ENCODE results near the gene KRT20. TPM values are rescaled to one million over a fixed set of nuclear protein-coding genes. Genes with fewer than 3 reads are reported as not detected.
"Not testable (repeated sequence)": the region's sequence is repeated elsewhere in the genome, so short reads cannot be mapped to it uniquely, and the experiment has no call there.

KRT20 gene
- not detected in 2 replicates for total RNA-seq (2012; rRNA removed)

GRCh38 chr17:40884708-40885512 is at the start of gene KRT20:
Gene KRT20, minus strand, starts transcription at chr17:40885242. Its CDS starts 57 bp downstream, at chr17:40885185.
- Histone ChIP-seq H3K4me3 (ENCODE audit: low read length) (no peak within 1 kb of the TSS), H3K4me1 (ENCODE audit: control insufficient read depth, insufficient read depth, low read length) (no peaks in the 10 kb centered on the region), H3K27me3 (ENCODE audit: control insufficient read depth, insufficient read depth, low read length) (peaks cover 35% of the 10 kb centered on the region), H3K9me3 (replicated peaks; ENCODE audit: low read length) (no peaks in the 10 kb centered on the region), H3K4me2 (ENCODE audit: low read length) (no peak within 1 kb of the TSS), H3K36me3 (ENCODE audit: insufficient read depth, low read length) (no peaks in the 10 kb centered on the region), H3K9ac (ENCODE audit: low read depth, low read length) (no peak within 1 kb of the TSS)

DNA sequence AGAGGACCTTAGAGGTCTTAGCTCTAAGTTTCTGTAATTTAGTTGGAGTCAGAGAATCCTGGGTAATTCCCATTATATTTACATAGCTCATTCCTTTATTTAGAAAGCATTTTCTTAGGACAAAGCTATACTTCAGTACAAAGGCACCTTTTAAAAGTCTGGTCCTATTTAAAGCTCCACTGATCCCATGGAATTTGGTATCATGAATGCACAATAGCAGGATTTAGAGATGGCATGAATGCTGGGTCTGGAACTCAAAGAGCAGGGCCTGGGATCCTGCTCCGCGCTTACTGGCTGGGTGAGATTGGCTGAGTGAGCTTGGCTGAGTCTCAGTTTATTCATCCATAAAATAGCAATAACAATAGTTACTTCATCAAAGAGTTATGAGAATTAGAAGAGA is 47.6 kb upstream of the KRT20 start:
- no peak overlapping the region for H3K9ac ChIP-seq (ENCODE audit: low read depth, low read length)
- H3K36me3 ChIP-seq (ENCODE audit: insufficient read depth, low read length): no peaks in the 10 kb centered on the region
- peaks cover 4% of the 10 kb centered on the region for H3K4me1 ChIP-seq (ENCODE audit: control insufficient read depth, insufficient read depth, low read length)
- H3K4me2 ChIP-seq (ENCODE audit: low read length): no peak overlapping the region
- no peak overlapping the region for H3K4me3 ChIP-seq (ENCODE audit: low read length)
- H3K9me3 ChIP-seq (replicated peaks; ENCODE audit: low read length): no peaks in the 10 kb centered on the region
- H3K27me3 ChIP-seq (ENCODE audit: control insufficient read depth, insufficient read depth, low read length): no peaks in the 10 kb centered on the region

- H3K4me1 ChIP-seq (ENCODE audit: control insufficient read depth, insufficient read depth, low read length): no peaks in the 10 kb centered on the region
- H3K27me3 ChIP-seq (ENCODE audit: control insufficient read depth, insufficient read depth, low read length): no peaks in the 10 kb centered on the region
- H3K4me3 ChIP-seq (ENCODE audit: low read length): no peak overlapping the region
- no peaks in the 10 kb centered on the region for H3K9me3 ChIP-seq (replicated peaks; ENCODE audit: low read length)
- H3K9ac ChIP-seq (ENCODE audit: low read depth, low read length): no peak overlapping the region
- no peaks in the 10 kb centered on the region for H3K36me3 ChIP-seq (ENCODE audit: insufficient read depth, low read length)
- no peak overlapping the region for H3K4me2 ChIP-seq (ENCODE audit: low read length)
Measured at GRCh38 chr17:40931311-40931710, 46.3 kb upstream of the KRT20 start.

DNA sequence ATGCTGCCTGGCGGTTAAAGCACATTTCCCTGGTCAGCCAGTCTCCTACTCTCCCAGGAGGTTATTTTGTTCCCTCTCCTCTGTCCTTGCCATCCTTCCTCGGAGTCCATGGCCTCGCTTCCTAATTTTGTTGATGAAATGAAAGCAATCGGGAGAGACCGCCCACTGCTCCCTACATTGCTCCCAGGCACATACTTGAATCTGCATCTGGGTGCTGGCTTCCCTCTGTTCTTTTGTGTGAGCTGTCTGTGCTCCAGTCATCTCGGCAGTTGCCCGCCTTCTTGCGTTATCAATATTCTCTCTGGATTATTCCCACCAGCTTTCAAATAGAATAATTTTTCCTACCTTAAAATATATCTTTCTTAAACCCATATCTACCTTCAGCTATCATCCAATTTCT is 41.3 kb upstream of the KRT20 start:
- peaks cover 9% of the 10 kb centered on the region for H3K4me1 ChIP-seq (ENCODE audit: control insufficient read depth, insufficient read depth, low read length)

GRCh38 chr17:40922239-40922638 is 37.2 kb upstream of the KRT20 start:
- peak overlapping the region; percentile 72 for H3K9ac ChIP-seq (ENCODE audit: low read depth, low read length)
- H3K4me2 ChIP-seq (ENCODE audit: low read length): no peak overlapping the region
- H3K4me3 ChIP-seq (ENCODE audit: low read length): no peak overlapping the region
- H3K4me1 ChIP-seq (ENCODE audit: control insufficient read depth, insufficient read depth, low read length): peaks cover 9% of the 10 kb centered on the region
- H3K9me3 ChIP-seq (replicated peaks; ENCODE audit: low read length): no peaks in the 10 kb centered on the region
- H3K27me3 ChIP-seq (ENCODE audit: control insufficient read depth, insufficient read depth, low read length): no peaks in the 10 kb centered on the region
- H3K36me3 ChIP-seq (ENCODE audit: insufficient read depth, low read length): no peaks in the 10 kb centered on the region

More for the DNA sequence above, 41.3 kb upstream of the KRT20 start:
- no peak overlapping the region for H3K9ac ChIP-seq (ENCODE audit: low read depth, low read length)
- H3K36me3 ChIP-seq (ENCODE audit: insufficient read depth, low read length): no peaks in the 10 kb centered on the region
- H3K9me3 ChIP-seq (replicated peaks; ENCODE audit: low read length): no peaks in the 10 kb centered on the region
- H3K27me3 ChIP-seq (ENCODE audit: control insufficient read depth, insufficient read depth, low read length): no peaks in the 10 kb centered on the region
- no peak overlapping the region for H3K4me2 ChIP-seq (ENCODE audit: low read length)
- H3K4me3 ChIP-seq (ENCODE audit: low read length): no peak overlapping the region

DNA sequence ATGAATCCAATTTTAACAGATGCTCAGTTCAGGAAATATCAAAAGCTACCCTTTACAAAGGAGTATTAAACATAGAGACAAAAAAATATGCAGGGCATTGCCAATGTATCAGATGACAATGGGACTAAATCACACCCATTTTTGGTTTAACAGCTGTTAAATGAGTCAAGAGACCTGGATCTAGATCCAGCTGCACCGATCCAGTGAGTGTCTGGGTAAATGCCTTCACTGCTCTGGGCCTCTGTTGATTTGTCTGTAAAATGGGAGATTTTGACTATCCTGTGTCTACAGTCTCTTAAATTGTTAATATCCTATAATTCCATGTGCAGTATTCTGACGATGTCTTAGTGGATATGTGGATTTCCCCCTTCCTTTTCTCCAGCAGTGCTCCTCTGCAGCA is 36.0 kb upstream of the KRT20 start:
- no peaks in the 10 kb centered on the region for H3K9me3 ChIP-seq (replicated peaks; ENCODE audit: low read length)
- peaks cover 14% of the 10 kb centered on the region for H3K4me1 ChIP-seq (ENCODE audit: control insufficient read depth, insufficient read depth, low read length)
- no peak overlapping the region for H3K4me2 ChIP-seq (ENCODE audit: low read length)
- no peaks in the 10 kb centered on the region for H3K27me3 ChIP-seq (ENCODE audit: control insufficient read depth, insufficient read depth, low read length)
- no peak overlapping the region for H3K9ac ChIP-seq (ENCODE audit: low read depth, low read length)
- no peaks in the 10 kb centered on the region for H3K36me3 ChIP-seq (ENCODE audit: insufficient read depth, low read length)
- H3K4me3 ChIP-seq (ENCODE audit: low read length): no peak overlapping the region

DNA sequence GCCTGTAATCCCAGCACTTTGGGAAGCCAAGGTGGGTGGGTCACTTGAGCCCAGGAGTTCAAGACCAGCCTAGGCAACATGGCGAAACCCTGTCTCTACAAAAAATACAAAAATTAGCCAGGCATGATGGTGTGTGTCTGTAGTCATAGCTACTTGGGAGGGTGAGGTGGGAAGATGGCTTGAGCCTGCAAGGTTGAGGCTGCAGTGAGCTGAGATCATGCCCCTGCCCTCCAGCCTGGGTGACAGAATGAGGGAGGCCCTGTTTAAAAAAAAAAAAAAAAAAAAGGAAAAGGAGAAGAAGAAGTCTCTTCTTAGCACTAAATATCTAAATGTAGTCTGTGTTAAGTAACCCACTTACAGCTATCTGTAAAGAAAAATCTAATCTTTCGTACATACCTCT is 32.1 kb upstream of the KRT20 start:
- H3K36me3 ChIP-seq (ENCODE audit: insufficient read depth, low read length); H3K9ac ChIP-seq (ENCODE audit: low read depth, low read length); H3K4me3 ChIP-seq (ENCODE audit: low read length); H3K27me3 ChIP-seq (ENCODE audit: control insufficient read depth, insufficient read depth, low read length); H3K9me3 ChIP-seq (replicated peaks; ENCODE audit: low read length); H3K4me2 ChIP-seq (ENCODE audit: low read length): not testable (repeated sequence)
- peaks cover 36% of the 10 kb centered on the region for H3K4me1 ChIP-seq (ENCODE audit: control insufficient read depth, insufficient read depth, low read length)

GRCh38 chr17:40916366-40916765 is 31.3 kb upstream of the KRT20 start:
- H3K36me3 ChIP-seq (ENCODE audit: insufficient read depth, low read length): no peaks in the 10 kb centered on the region
- no peaks in the 10 kb centered on the region for H3K27me3 ChIP-seq (ENCODE audit: control insufficient read depth, insufficient read depth, low read length)
- H3K4me3 ChIP-seq (ENCODE audit: low read length): no peak overlapping the region
- peak overlapping the region; percentile 67 for H3K9ac ChIP-seq (ENCODE audit: low read depth, low read length)
- no peak overlapping the region for H3K4me2 ChIP-seq (ENCODE audit: low read length)
- no peaks in the 10 kb centered on the region for H3K9me3 ChIP-seq (replicated peaks; ENCODE audit: low read length)
- peaks cover 40% of the 10 kb centered on the region for H3K4me1 ChIP-seq (ENCODE audit: control insufficient read depth, insufficient read depth, low read length)

- Histone ChIP-seq H3K27me3 (ENCODE audit: control insufficient read depth, insufficient read depth, low read length) (no peaks in the 10 kb centered on the region), H3K4me2 (ENCODE audit: low read length) (no peak overlapping the region), H3K4me1 (ENCODE audit: control insufficient read depth, insufficient read depth, low read length) (peaks cover 44% of the 10 kb centered on the region), H3K9ac (ENCODE audit: low read depth, low read length) (peak overlapping the region; percentile 67), H3K36me3 (ENCODE audit: insufficient read depth, low read length) (no peaks in the 10 kb centered on the region), H3K9me3 (replicated peaks; ENCODE audit: low read length) (no peaks in the 10 kb centered on the region), H3K4me3 (ENCODE audit: low read length) (peak overlapping the region; percentile 7)
Measured at GRCh38 chr17:40915721-40916256, 30.7 kb upstream of the KRT20 start.

- no peak overlapping the region for H3K4me2 ChIP-seq (ENCODE audit: low read length)
- H3K27me3 ChIP-seq (ENCODE audit: control insufficient read depth, insufficient read depth, low read length): no peaks in the 10 kb centered on the region
- no peaks in the 10 kb centered on the region for H3K36me3 ChIP-seq (ENCODE audit: insufficient read depth, low read length)
- H3K4me1 ChIP-seq (ENCODE audit: control insufficient read depth, insufficient read depth, low read length): peaks cover 49% of the 10 kb centered on the region
- no peaks in the 10 kb centered on the region for H3K9me3 ChIP-seq (replicated peaks; ENCODE audit: low read length)
- H3K4me3 ChIP-seq (ENCODE audit: low read length): no peak overlapping the region
- H3K9ac ChIP-seq (ENCODE audit: low read depth, low read length): peak overlapping the region; percentile 67
Measured at GRCh38 chr17:40915199-40915661, 30.2 kb upstream of the KRT20 start.

- Histone ChIP-seq H3K9me3 (replicated peaks; ENCODE audit: low read length) (no peaks in the 10 kb centered on the region), H3K27me3 (ENCODE audit: control insufficient read depth, insufficient read depth, low read length) (no peaks in the 10 kb centered on the region), H3K9ac (ENCODE audit: low read depth, low read length) (peak overlapping the region; percentile 61), H3K4me3 (ENCODE audit: low read length) (no peak overlapping the region), H3K36me3 (ENCODE audit: insufficient read depth, low read length) (no peaks in the 10 kb centered on the region), H3K4me2 (ENCODE audit: low read length) (no peak overlapping the region), H3K4me1 (ENCODE audit: control insufficient read depth, insufficient read depth, low read length) (peaks cover 57% of the 10 kb centered on the region)
Measured at GRCh38 chr17:40914075-40914855, 29.2 kb upstream of the KRT20 start.
